HEK293 (cell line): ENCODE data around the gene HHAT.

Experiments used
- CTCF ChIA-PET: fragments of 350-600 bp; formaldehyde crosslinking; extraction: SDS; loops from one replicate; lab custom pipeline; 2021; ENCODE audit warnings: antibody characterized with exemption; lab: Yijun Ruan, JAX
- POLR2A ChIA-PET: fragments of 300-600 bp; formaldehyde crosslinking; extraction: SDS; loops from one replicate; lab custom pipeline; 2020; ENCODE audit warnings: antibody characterized with exemption, inconsistent platforms; lab: Yijun Ruan, JAX
- H3K27ac ChIP-seq: fragments of 200-500 bp; sonication (Bioruptor generic); 2 replicates; pipeline ENCODE4 v1.5.1; 2014; ENCODE audit warnings: low read depth, low read length, control low read depth, inconsistent platforms; ENCODE audit errors: extremely low read depth
- H3K36me3 ChIP-seq, 2 experiments: fragments of 200-500 bp in 1 of 2; sonication (Bioruptor generic) in 1 of 2; 1 replicate in 1 of 2; 2 replicates in 1 of 2; pipeline ENCODE4 v1.5.1; 2014 to 2017; ENCODE audit warnings: inconsistent platforms in 2 of 2, low read length in 2 of 2; ENCODE audit not compliant: control insufficient read depth in 2 of 2, insufficient read depth in 1 of 2
- H3K4me1 ChIP-seq: fragments of 200-500 bp; sonication (Bioruptor generic); 2 replicates; pipeline ENCODE4 v1.5.1; 2014; ENCODE audit warnings: mild to moderate bottlenecking, low read length, inconsistent platforms; ENCODE audit not compliant: control insufficient read depth, insufficient read depth
- H3K4me3 ChIP-seq: 2 replicates; pipeline ENCODE4 v1.5.1; 2011; ENCODE audit warnings: low read depth, mild to moderate bottlenecking, control low read depth, low read length, moderate library complexity
- H3K9me3 ChIP-seq: fragments of 200-500 bp; sonication (Bioruptor generic); 2 replicates; pipeline ENCODE4 v1.5.1; 2014; ENCODE audit warnings: low read depth, low read length, inconsistent platforms; ENCODE audit not compliant: control insufficient read depth, insufficient read depth
- OSR2 ChIP-seq: fragments of 450-650 bp; formaldehyde crosslinking; IDR thresholded peaks from 2 replicates; pipeline ENCODE4 v1.5.1; 2016; ENCODE audit warnings: missing biosample characterization, missing genetic modification characterization
- OVOL3 ChIP-seq: fragments of 450-650 bp; formaldehyde crosslinking; IDR thresholded peaks from 2 replicates; pipeline ENCODE4 v1.5.1; 2016; ENCODE audit warnings: missing biosample characterization, missing genetic modification characterization
- SALL2 ChIP-seq: fragments of 450-650 bp; formaldehyde crosslinking; IDR thresholded peaks from 2 replicates; pipeline ENCODE4 v1.5.0; 2017; ENCODE audit warnings: missing biosample characterization, mild to moderate bottlenecking, missing genetic modification characterization, borderline replicate concordance
- WT1 ChIP-seq: fragments of 450-650 bp; formaldehyde crosslinking; IDR thresholded peaks from 2 replicates; pipeline ENCODE4 v1.5.1; 2016; ENCODE audit warnings: missing biosample characterization, missing genetic modification characterization
- YY1 ChIP-seq: fragments of 450-650 bp; formaldehyde crosslinking; IDR thresholded peaks from 2 replicates; pipeline ENCODE4 v1.5.1; 2018; ENCODE audit warnings: missing biosample characterization, missing genetic modification characterization
- ZBTB17 ChIP-seq: fragments of 450-650 bp; formaldehyde crosslinking; IDR thresholded peaks from 2 replicates; pipeline ENCODE4 v1.5.1; 2016; ENCODE audit warnings: missing biosample characterization, missing genetic modification characterization
- ZBTB44 ChIP-seq: fragments of 450-650 bp; IDR thresholded peaks from 2 replicates; pipeline ENCODE4 v1.5.1; 2018; ENCODE audit warnings: missing biosample characterization, mild to moderate bottlenecking, missing genetic modification characterization
- ZBTB48 ChIP-seq: fragments of 450-650 bp; formaldehyde crosslinking; IDR thresholded peaks from 2 replicates; pipeline ENCODE4 v1.5.1; 2016; ENCODE audit warnings: missing biosample characterization, missing genetic modification characterization
- ZBTB49 ChIP-seq: fragments of 450-650 bp; formaldehyde crosslinking; IDR thresholded peaks from 2 replicates; pipeline ENCODE4 v1.5.1; 2016; ENCODE audit warnings: missing biosample characterization, missing genetic modification characterization, low read depth
- ZEB2 ChIP-seq: fragments of 450-650 bp; formaldehyde crosslinking; IDR thresholded peaks from 2 replicates; pipeline ENCODE4 v1.5.1; 2016; ENCODE audit warnings: missing biosample characterization, missing genetic modification characterization
- ZIC2 ChIP-seq: fragments of 450-650 bp; formaldehyde crosslinking; IDR thresholded peaks from 2 replicates; pipeline ENCODE4 v1.5.1; 2016; ENCODE audit warnings: missing biosample characterization, missing genetic modification characterization
- ZNF10 ChIP-seq: fragments of 450-650 bp; formaldehyde crosslinking; IDR thresholded peaks from 2 replicates; pipeline ENCODE4 v1.5.1; 2017; ENCODE audit warnings: missing biosample characterization, missing genetic modification characterization
- ZNF140 ChIP-seq: fragments of 450-650 bp; formaldehyde crosslinking; IDR thresholded peaks from 2 replicates; pipeline ENCODE4 v1.5.1; 2016; ENCODE audit warnings: missing biosample characterization, missing genetic modification characterization
- ZNF2 ChIP-seq: fragments of 450-650 bp; formaldehyde crosslinking; IDR thresholded peaks from 2 replicates; pipeline ENCODE4 v1.5.1; 2016; ENCODE audit warnings: missing biosample characterization, missing genetic modification characterization
- ZNF239 ChIP-seq: fragments of 450-650 bp; formaldehyde crosslinking; IDR thresholded peaks from 2 replicates; pipeline ENCODE4 v1.5.1; 2016; ENCODE audit warnings: missing biosample characterization, missing genetic modification characterization
- ZNF292 ChIP-seq: fragments of 450-650 bp; formaldehyde crosslinking; IDR thresholded peaks from 2 replicates; pipeline ENCODE4 v1.5.1; 2016; ENCODE audit warnings: low read depth, missing biosample characterization, missing genetic modification characterization, borderline replicate concordance
- ZNF423 ChIP-seq: fragments of 450-650 bp; formaldehyde crosslinking; IDR thresholded peaks from 2 replicates; pipeline ENCODE4 v1.5.1; 2016; ENCODE audit warnings: missing biosample characterization, missing genetic modification characterization
- ZNF449 ChIP-seq: fragments of 450-650 bp; formaldehyde crosslinking; IDR thresholded peaks from 2 replicates; pipeline ENCODE4 v1.5.1; 2017; ENCODE audit warnings: missing biosample characterization, mild to moderate bottlenecking, missing genetic modification characterization, moderate library complexity
- ZNF501 ChIP-seq: fragments of 450-650 bp; formaldehyde crosslinking; IDR thresholded peaks from 2 replicates; pipeline ENCODE4 v1.5.1; 2016; ENCODE audit warnings: missing biosample characterization, missing genetic modification characterization
- ZNF514 ChIP-seq: fragments of 450-650 bp; formaldehyde crosslinking; IDR thresholded peaks from 2 replicates; pipeline ENCODE4 v1.5.1; 2016; ENCODE audit warnings: missing biosample characterization, missing genetic modification characterization
- ZNF549 ChIP-seq: fragments of 450-650 bp; IDR thresholded peaks from 2 replicates; pipeline ENCODE4 v1.5.1; 2018; ENCODE audit warnings: missing biosample characterization, missing genetic modification characterization, mild to moderate bottlenecking, inconsistent platforms, moderate library complexity
- ZNF558 ChIP-seq: fragments of 450-650 bp; formaldehyde crosslinking; IDR thresholded peaks from 2 replicates; pipeline ENCODE4 v1.5.1; 2016; ENCODE audit warnings: missing biosample characterization, missing genetic modification characterization
- ZNF571 ChIP-seq: fragments of 450-650 bp; formaldehyde crosslinking; IDR thresholded peaks from 2 replicates; pipeline ENCODE4 v1.5.0; 2017; ENCODE audit warnings: missing biosample characterization, missing genetic modification characterization
- ZNF600 ChIP-seq: fragments of 450-650 bp; formaldehyde crosslinking; IDR thresholded peaks from 2 replicates; pipeline ENCODE4 v1.5.1; 2016; ENCODE audit warnings: missing biosample characterization, missing genetic modification characterization
- ZNF623 ChIP-seq: fragments of 450-650 bp; formaldehyde crosslinking; IDR thresholded peaks from 2 replicates; pipeline ENCODE4 v1.5.1; 2016; ENCODE audit warnings: missing biosample characterization, missing genetic modification characterization
- ZNF629 ChIP-seq: fragments of 450-650 bp; formaldehyde crosslinking; IDR thresholded peaks from 2 replicates; pipeline ENCODE4 v1.5.1; 2017; ENCODE audit warnings: missing biosample characterization, missing genetic modification characterization
- ZNF654 ChIP-seq: fragments of 450-650 bp; formaldehyde crosslinking; IDR thresholded peaks from 2 replicates; pipeline ENCODE4 v1.5.1; 2016; ENCODE audit warnings: low read depth, missing biosample characterization, missing genetic modification characterization
- ZNF660 ChIP-seq: fragments of 450-650 bp; IDR thresholded peaks from 2 replicates; pipeline ENCODE4 v1.5.1; 2018; ENCODE audit warnings: missing biosample characterization, mild to moderate bottlenecking, missing genetic modification characterization
- ZNF677 ChIP-seq: fragments of 450-650 bp; IDR thresholded peaks from 2 replicates; pipeline ENCODE4 v1.5.0; 2018; ENCODE audit warnings: missing biosample characterization, mild to moderate bottlenecking, missing genetic modification characterization, moderate library complexity
- TF ChIP-seq, protein P1 (sequence below): fragments of 450-650 bp; formaldehyde crosslinking; IDR thresholded peaks from 2 replicates; pipeline ENCODE4 v1.5.1; 2016; ENCODE audit warnings: missing biosample characterization, missing genetic modification characterization
- TF ChIP-seq, protein P2 (sequence below): fragments of 450-650 bp; formaldehyde crosslinking; IDR thresholded peaks from 2 replicates; pipeline ENCODE4 v1.5.1; 2016; ENCODE audit warnings: missing biosample characterization, missing genetic modification characterization

The HHAT gene

GRCh38 chr1:210407207-210407886 is 78.6 kb downstream of the HHAT start:
- POLR2A ChIA-PET, result no interaction called here
- TF ChIP-seq ZIC2 (tag by site-specific recombination) (peak; percentile 42), ZNF501 (0 out of 2 replicates have a peak, but pooled peaks have one; percentile 30), ZEB2 (tag by site-specific recombination) (peak; percentile 73), ZNF571 (no peak), ZBTB48 (tag by site-specific recombination) (no peak), ZBTB49 (tag by site-specific recombination) (no peak), ZBTB44 (tag by site-specific recombination) (peak; percentile 61), OVOL3 (tag by site-specific recombination) (no peak), WT1 (tag by site-specific recombination) (no peak), ZNF629 (no peak), ZNF239 (no peak), ZNF549 (tag by site-specific recombination) (0 out of 2 replicates have a peak, but pooled peaks have one; percentile 31), ZNF449 (peak; percentile 32; the same call in 1 of the 2 replicates), ZNF292 (tag by site-specific recombination) (no peak), ZNF423 (tag by site-specific recombination) (no peak), OSR2 (tag by site-specific recombination) (no peak), ZNF654 (tag by site-specific recombination) (peak; percentile 92), ZNF660 (tag by site-specific recombination) (0 out of 2 replicates have a peak, but pooled peaks have one; percentile 49), ZBTB17 (tag by site-specific recombination) (0 out of 2 replicates have a peak, but pooled peaks have one; percentile 29), ZNF140 (tag by site-specific recombination) (no peak), ZNF677 (no peak), ZNF600 (tag by site-specific recombination) (no peak), ZNF623 (tag by site-specific recombination) (no peak), ZNF2 (peak; percentile 28; the same call in 1 of the 2 replicates), ZNF558 (tag by site-specific recombination) (peak; percentile 80; the same call in 1 of the 2 replicates), ZNF514 (tag by site-specific recombination) (no peak), ZNF10 (no peak), YY1 (tag by site-specific recombination) (no peak), SALL2 (no peak)
- TF ChIP-seq, protein P1, sequence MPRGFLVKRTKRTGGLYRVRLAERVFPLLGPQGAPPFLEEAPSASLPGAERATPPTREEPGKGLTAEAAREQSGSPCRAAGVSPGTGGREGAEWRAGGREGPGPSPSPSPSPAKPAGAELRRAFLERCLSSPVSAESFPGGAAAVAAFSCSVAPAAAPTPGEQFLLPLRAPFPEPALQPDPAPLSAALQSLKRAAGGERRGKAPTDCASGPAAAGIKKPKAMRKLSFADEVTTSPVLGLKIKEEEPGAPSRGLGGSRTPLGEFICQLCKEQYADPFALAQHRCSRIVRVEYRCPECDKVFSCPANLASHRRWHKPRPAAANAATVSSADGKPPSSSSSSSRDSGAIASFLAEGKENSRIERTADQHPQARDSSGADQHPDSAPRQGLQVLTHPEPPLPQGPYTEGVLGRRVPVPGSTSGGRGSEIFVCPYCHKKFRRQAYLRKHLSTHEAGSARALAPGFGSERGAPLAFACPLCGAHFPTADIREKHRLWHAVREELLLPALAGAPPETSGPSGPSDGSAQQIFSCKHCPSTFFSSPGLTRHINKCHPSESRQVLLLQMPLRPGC, result no peak
- TF ChIP-seq, protein P2, sequence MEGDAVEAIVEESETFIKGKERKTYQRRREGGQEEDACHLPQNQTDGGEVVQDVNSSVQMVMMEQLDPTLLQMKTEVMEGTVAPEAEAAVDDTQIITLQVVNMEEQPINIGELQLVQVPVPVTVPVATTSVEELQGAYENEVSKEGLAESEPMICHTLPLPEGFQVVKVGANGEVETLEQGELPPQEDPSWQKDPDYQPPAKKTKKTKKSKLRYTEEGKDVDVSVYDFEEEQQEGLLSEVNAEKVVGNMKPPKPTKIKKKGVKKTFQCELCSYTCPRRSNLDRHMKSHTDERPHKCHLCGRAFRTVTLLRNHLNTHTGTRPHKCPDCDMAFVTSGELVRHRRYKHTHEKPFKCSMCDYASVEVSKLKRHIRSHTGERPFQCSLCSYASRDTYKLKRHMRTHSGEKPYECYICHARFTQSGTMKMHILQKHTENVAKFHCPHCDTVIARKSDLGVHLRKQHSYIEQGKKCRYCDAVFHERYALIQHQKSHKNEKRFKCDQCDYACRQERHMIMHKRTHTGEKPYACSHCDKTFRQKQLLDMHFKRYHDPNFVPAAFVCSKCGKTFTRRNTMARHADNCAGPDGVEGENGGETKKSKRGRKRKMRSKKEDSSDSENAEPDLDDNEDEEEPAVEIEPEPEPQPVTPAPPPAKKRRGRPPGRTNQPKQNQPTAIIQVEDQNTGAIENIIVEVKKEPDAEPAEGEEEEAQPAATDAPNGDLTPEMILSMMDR, result peak; percentile 81

More at GRCh38 chr1:210407207-210407886, 78.6 kb downstream of the HHAT start:
- H3K9me3 ChIP-seq, result no peaks in the 10 kb centered on the region
- H3K4me1 ChIP-seq, result peaks cover 4% of the 10 kb centered on the region; the same call in 1 of the 2 replicates
- no peak overlapping the region for H3K27ac ChIP-seq
- peaks cover 0 to 10% of the 10 kb centered on the region in 2 experiments; a peak in 2 of 3 replicates for H3K36me3 ChIP-seq
- CTCF ChIA-PET, result interaction anchor here (0.6 to 6.5 kb wide), 34 partner anchors 8 to 1105 kb away, joined by 3 to 94 read pairs (median 4); partner anchors contain the start of gene KCNH1
- no peak overlapping the region for H3K4me3 ChIP-seq
